ENCODE results near the gene HPN.
"Not testable (repeated sequence)": the region's sequence is repeated elsewhere in the genome, so short reads cannot be mapped to it uniquely, and the experiment has no call there.

Gene HPN

GRCh38 chr19:35041548-35042055, at the start of gene HPN:
HPN (plus strand) TSS chr19:35041721; CDS start chr19:35042507, 786 bp downstream.
- DNase-seq (ENCODE audit: low read depth) = no peak

GRCh38 chr19:34992582-34992981, 48.9 kb upstream of the HPN start:
- not testable (repeated sequence) for DNase-seq (ENCODE audit: low read depth)

GRCh38 chr19:34994286-34994642, 47.3 kb upstream of the HPN start:
- DNase-seq (ENCODE audit: low read depth) = no peak

GRCh38 chr19:34994643-34995541, 46.6 kb upstream of the HPN start:
- DNase-seq (ENCODE audit: low read depth) = no peak

- no peak for DNase-seq (ENCODE audit: low read depth)
Measured at GRCh38 chr19:34995551-34995950, 46.0 kb upstream of the HPN start.

- no peak for DNase-seq (ENCODE audit: low read depth)
Measured at GRCh38 chr19:34997071-34997617, 44.4 kb upstream of the HPN start.

- not testable (repeated sequence) for DNase-seq (ENCODE audit: low read depth)
Measured at GRCh38 chr19:34998224-34998623, 43.3 kb upstream of the HPN start.

- no peak for DNase-seq (ENCODE audit: low read depth)
Measured at GRCh38 chr19:34998777-34999497, 42.6 kb upstream of the HPN start.

- peak; percentile 85 for DNase-seq (ENCODE audit: low read depth)
Measured at GRCh38 chr19:34999498-35000337, 41.8 kb upstream of the HPN start, which contains the start of gene GRAMD1A. GRAMD1A (plus strand) TSS chr19:35000323; CDS start chr19:35000479, 156 bp downstream.

GRCh38 chr19:35000338-35000646, 41.2 kb upstream of the HPN start:
- no peak for DNase-seq (ENCODE audit: low read depth)

GRCh38 chr19:35000647-35001501, 40.6 kb upstream of the HPN start:
- peak; percentile 53 for DNase-seq (ENCODE audit: low read depth)

- DNase-seq (ENCODE audit: low read depth) = no peak
Measured at GRCh38 chr19:35002037-35002535, 39.4 kb upstream of the HPN start.

- no peak for DNase-seq (ENCODE audit: low read depth)
Measured at GRCh38 chr19:35004517-35005255, 36.8 kb upstream of the HPN start.

- no peak for DNase-seq (ENCODE audit: low read depth)
Measured at GRCh38 chr19:35005256-35005977, 36.1 kb upstream of the HPN start.

GRCh38 chr19:35006007-35006341, 35.5 kb upstream of the HPN start:
- not testable (repeated sequence) for DNase-seq (ENCODE audit: low read depth)

- DNase-seq (ENCODE audit: low read depth) = peak; percentile 84
Measured at GRCh38 chr19:35006342-35006998, 35.1 kb upstream of the HPN start.

- DNase-seq (ENCODE audit: low read depth) = no peak
Measured at GRCh38 chr19:35006999-35007365, 34.5 kb upstream of the HPN start.

- not testable (repeated sequence) for DNase-seq (ENCODE audit: low read depth)
Measured at GRCh38 chr19:35007427-35007826, 34.1 kb upstream of the HPN start.

- no peak for DNase-seq (ENCODE audit: low read depth)
Measured at GRCh38 chr19:35008891-35009341, 32.6 kb upstream of the HPN start.
